Measurements from ENCODE around the gene RACK1.
"Not testable (repeated sequence)": the region's sequence is repeated elsewhere in the genome, so short reads cannot be mapped to it uniquely, and the experiment has no call there.

The RACK1 gene

GRCh38 chr5:181243564-181244343, at the start of gene RACK1:
Gene RACK1 (minus strand): TSS chr5:181243906. CDS start chr5:181243800, 106 bp downstream.
- peak; percentile 83 for DNase-seq

GRCh38 chr5:181287331-181287730, 43.6 kb upstream of the RACK1 start:
- not testable (repeated sequence) for DNase-seq

- DNase-seq, result not testable (repeated sequence)
Observed at GRCh38 chr5:181285962-181286705, 42.4 kb upstream of the RACK1 start.

GRCh38 chr5:181283841-181284755, 40.4 kb upstream of the RACK1 start:
- DNase-seq, result not testable (repeated sequence)

GRCh38 chr5:181283347-181283746, 39.6 kb upstream of the RACK1 start:
- no peak for DNase-seq

GRCh38 chr5:181282874-181283273, 39.2 kb upstream of the RACK1 start:
- no peak for DNase-seq

GRCh38 chr5:181282415-181282814, 38.7 kb upstream of the RACK1 start:
- not testable (repeated sequence) for DNase-seq

GRCh38 chr5:181281984-181282316, 38.2 kb upstream of the RACK1 start:
- DNase-seq, result no peak

GRCh38 chr5:181281077-181281983, 37.6 kb upstream of the RACK1 start:
- no peak for DNase-seq

- no peak for DNase-seq
Observed at GRCh38 chr5:181280251-181280762, 36.6 kb upstream of the RACK1 start.

- not testable (repeated sequence) for DNase-seq
Observed at GRCh38 chr5:181273433-181273744, 29.7 kb upstream of the RACK1 start.

- no peak for DNase-seq
Observed at GRCh38 chr5:181271081-181271480, 27.4 kb upstream of the RACK1 start.

- not testable (repeated sequence) for DNase-seq
Observed at GRCh38 chr5:181267907-181268306, 24.2 kb upstream of the RACK1 start.

GRCh38 chr5:181267291-181267904, 23.7 kb upstream of the RACK1 start:
- DNase-seq, result not testable (repeated sequence)

- no peak for DNase-seq
Observed at GRCh38 chr5:181265092-181265671, 21.5 kb upstream of the RACK1 start.

- DNase-seq, result no peak
Observed at GRCh38 chr5:181263633-181264032, 19.9 kb upstream of the RACK1 start.

GRCh38 chr5:181261320-181262049, 17.8 kb upstream of the RACK1 start:
- peak; percentile 67 for DNase-seq

GRCh38 chr5:181260720-181261319, 17.1 kb upstream of the RACK1 start, which contains the start of gene TRIM52:
Gene TRIM52 (minus strand): TSS chr5:181261143. CDS start chr5:181260813, 330 bp downstream.
- peak; percentile 88 for DNase-seq

GRCh38 chr5:181259974-181260719, 16.4 kb upstream of the RACK1 start:
- no peak for DNase-seq

Data from stimulated activated CD4-positive, alpha-beta T cell treated with anti-CD3 and anti-CD28 coated beads, Interleukin-12 subunit alpha, Interleukin-12 subunit beta, amount 100 ng/mL, for 4 hours (primary cell).